Motor neuron (in vitro differentiated cells): ENCODE results near the gene SURF2. TPM values are rescaled to one million over a fixed set of nuclear protein-coding genes. Genes with fewer than 3 reads are reported as not detected.
"Not testable (repeated sequence)": the region's sequence is repeated elsewhere in the genome, so short reads cannot be mapped to it uniquely, and the experiment has no call there.

Experiments used
- ATAC-seq, 8 experiments: fragments of 200-7000 bp; cut with Tn5 transposase; replicated peaks in 6 of 8; 2 replicates each; pipeline ENCODE4 v1.8.0; 2021; ENCODE audit warnings: mild to moderate bottlenecking in 8 of 8, moderate library complexity in 8 of 8
- H3K27ac ChIP-seq, 2 donors: fragments of 250-450 bp; sonication (Bioruptor Pico); 2 replicates each; pipeline ENCODE4 v1.9.0; 2021; ENCODE audit warnings: antibody characterized with exemption in 2 of 2, mild to moderate bottlenecking in 2 of 2, moderate library complexity in 1 of 2
- H3K4me1 ChIP-seq, 2 donors: fragments of 250-450 bp; sonication (Bioruptor Pico); replicated peaks in 1 of 2; 2 replicates each; pipeline ENCODE4 v1.6.1; 2021; ENCODE audit warnings: antibody characterized with exemption in 2 of 2, mild to moderate bottlenecking in 2 of 2, moderate library complexity in 1 of 2
- H3K4me3 ChIP-seq, 5 donors: fragments of 250-450 bp; sonication (Bioruptor Pico); 2 replicates each; pipeline ENCODE4 v1.9.0; 2021; ENCODE audit warnings: antibody characterized with exemption in 5 of 5, mild to moderate bottlenecking in 5 of 5, moderate library complexity in 4 of 5
- WGBS, 10 experiments: fragments of 450-650 bp; shearing (Covaris generic); methylation state at CpG; one replicate each; pipeline ENCODE4 v1.0.0; 2022; 5-methylcytosine and 5-hydroxymethylcytosine counted together
- in situ Hi-C, 9 experiments: fragments of 400-800 bp; cut with MboI; loops; one replicate each; pipeline ENCODE4 v1.15.0; 2021; ENCODE audit warnings: low sequenced_read_pairs in 9 of 9, low pct_unique_long_range_greater_than_20kb in 2 of 9; ENCODE audit not compliant: unreplicated experiment in 9 of 9
- total RNA-seq, 8 experiments: library from RNA; unstranded; fragments of 300-600 nt; gene quantifications; 2 replicates each; pipeline versions ENCODE4 v1.2.3 to v1.2.4, GENCODE V29; 2022

SURF2 gene
- total RNA-seq, 8 experiments from 2014 or later, result 20.3 to 43.4 (median 27.5) TPM

GRCh38 chr9:133329306-133330156, 26.8 kb upstream of the SURF2 start:
- H3K4me3 ChIP-seq, ATAC-seq, H3K4me1 ChIP-seq, H3K27ac ChIP-seq: not testable (repeated sequence)
- in situ Hi-C loops, result loop anchor here in 4 of 9 experiments (10.0 to 25.0 kb wide), 2 partner anchors 142 to 145 kb away; no protein-coding TSS in a partner anchor
- WGBS, 10 experiments, result 80 to 93% (median 88%) methylated on average over 2 to 12 of the region's 21 CpGs

- Histone ChIP-seq H3K4me1 (peaks cover 6 to 7% of the 10 kb centered on the region in 2 donors), H3K4me3 (no peak overlapping the region), H3K27ac (no peak overlapping the region)
- WGBS, 10 experiments, result 71 to 93% (median 83%) methylated on average over 2 to 15 of the region's 19 CpGs; no CpG with 5 or more reads in 4 of the 10 experiments
- no peak for ATAC-seq
- in situ Hi-C loops, result loop anchor here in 2 of 9 experiments (25.0 kb wide), 1 partner anchor 144 kb away; no protein-coding TSS in a partner anchor
Observed at GRCh38 chr9:133331221-133331620, 25.1 kb upstream of the SURF2 start.

- in situ Hi-C loops, result loop anchor here in 2 of 9 experiments (25.0 kb wide), 1 partner anchor 145 kb away; no protein-coding TSS in a partner anchor
- H3K4me1 ChIP-seq, result peaks cover 10% of the 10 kb centered on the region in 2 donors
- H3K4me3 ChIP-seq, result no peak overlapping the region
- 94 to 100% (median 97%) methylated on average over 3 to 26 of the region's 57 CpGs; no CpG with 5 or more reads in 4 of the 10 experiments for WGBS, 10 experiments
- ATAC-seq, result no peak
- no peak overlapping the region for H3K27ac ChIP-seq
Observed at GRCh38 chr9:133331641-133332380, 24.5 kb upstream of the SURF2 start.

GRCh38 chr9:133332381-133332730, 24.0 kb upstream of the SURF2 start:
- in situ Hi-C loops, result loop anchor here in 2 of 9 experiments (25.0 kb wide), 1 partner anchor 145 kb away; no protein-coding TSS in a partner anchor
- no peak for ATAC-seq
- no peak overlapping the region for H3K4me3 ChIP-seq
- H3K4me1 ChIP-seq, result peaks cover 10 to 12% of the 10 kb centered on the region in 2 donors
- 60 to 100% (median 92%) methylated on average over 1 to 6 of the region's 20 CpGs; no CpG with 5 or more reads in 3 of the 10 experiments for WGBS, 10 experiments
- H3K27ac ChIP-seq, result no peak overlapping the region

- in situ Hi-C loops, result loop anchor here in 2 of 9 experiments (25.0 kb wide), 1 partner anchor 146 kb away; no protein-coding TSS in a partner anchor
- ATAC-seq, result no peak
Observed at GRCh38 chr9:133333011-133333410, 23.3 kb upstream of the SURF2 start.

GRCh38 chr9:133333566-133333965, 22.8 kb upstream of the SURF2 start:
- ATAC-seq, result no peak
- no peak overlapping the region for H3K4me3 ChIP-seq
- H3K27ac ChIP-seq, result no peak overlapping the region
- H3K4me1 ChIP-seq, result peaks cover 10 to 12% of the 10 kb centered on the region in 2 donors
- WGBS, 10 experiments, result 100% methylated on average over 2 to 6 of the region's 10 CpGs; no CpG with 5 or more reads in 6 of the 10 experiments
- in situ Hi-C loops, result loop anchor here in 2 of 9 experiments (25.0 kb wide), 1 partner anchor 146 kb away; no protein-coding TSS in a partner anchor

More at GRCh38 chr9:133333011-133333410, 23.3 kb upstream of the SURF2 start:
- peaks cover 10 to 12% of the 10 kb centered on the region in 2 donors for H3K4me1 ChIP-seq
- 94 to 100% (median 99%) methylated on average over 1 to 6 of the region's 11 CpGs; no CpG with 5 or more reads in 2 of the 10 experiments for WGBS, 10 experiments
- H3K27ac ChIP-seq, result no peak overlapping the region
- H3K4me3 ChIP-seq, result no peak overlapping the region

GRCh38 chr9:133334161-133334560, 22.2 kb upstream of the SURF2 start:
- WGBS, 10 experiments, result 73 to 100% (median 100%) methylated on average over 1 to 5 of the region's 6 CpGs; no CpG with 5 or more reads in 4 of the 10 experiments
- Histone ChIP-seq H3K4me1 (peaks cover 10 to 12% of the 10 kb centered on the region in 2 donors), H3K27ac (no peak overlapping the region), H3K4me3 (no peak overlapping the region)
- no peak for ATAC-seq
- in situ Hi-C loops, result loop anchor here in 2 of 9 experiments (25.0 kb wide), 1 partner anchor 147 kb away; no protein-coding TSS in a partner anchor

GRCh38 chr9:133334888-133335287, 21.5 kb upstream of the SURF2 start:
- Histone ChIP-seq H3K4me1 (peaks cover 10 to 12% of the 10 kb centered on the region in 2 donors), H3K4me3 (peak overlapping the region; percentile 67 to 96 (median 84))
- H3K27ac ChIP-seq, ATAC-seq: not testable (repeated sequence)
- in situ Hi-C loops, result loop anchor here in 2 of 9 experiments (25.0 kb wide), 1 partner anchor 148 kb away; no protein-coding TSS in a partner anchor
- 40 to 90% (median 78%) methylated on average over 1 to 11 of the region's 11 CpGs; no CpG with 5 or more reads in 1 of the 10 experiments for WGBS, 10 experiments

GRCh38 chr9:133335924-133336811, 20.2 kb upstream of the SURF2 start, which contains the start of gene SURF6:
Gene SURF6 (minus strand): TSS chr9:133336188. CDS start chr9:133336132, 56 bp downstream.
- in situ Hi-C loops, result loop anchor here in 2 of 9 experiments (25.0 kb wide), 1 partner anchor 149 kb away; no protein-coding TSS in a partner anchor
- peak; percentile 91 to 96 (median 94) for ATAC-seq
- Histone ChIP-seq H3K4me1 (peaks cover 10 to 12% of the 10 kb centered on the region in 2 donors), H3K27ac (peak within 1 kb of the TSS; percentile 66 to 94), H3K4me3 (peak within 1 kb of the TSS; percentile 67 to 96 (median 84))
- WGBS, 10 experiments, result 0 to 100% (median 6%) methylated on average over 2 to 19 of the region's 70 CpGs; no CpG with 5 or more reads in 5 of the 10 experiments

- 65 to 100% (median 93%) methylated on average over 1 to 5 of the region's 5 CpGs; no CpG with 5 or more reads in 2 of the 10 experiments for WGBS, 10 experiments
- peaks cover 8 to 10% of the 10 kb centered on the region in 2 donors for H3K4me1 ChIP-seq
- in situ Hi-C loops, result loop anchor here in 2 of 9 experiments (25.0 kb wide), 1 partner anchor 152 kb away; no protein-coding TSS in a partner anchor
- ATAC-seq, result no peak
- no peak overlapping the region for H3K4me3 ChIP-seq
- H3K27ac ChIP-seq, result no peak overlapping the region
Observed at GRCh38 chr9:133339641-133340040, 16.7 kb upstream of the SURF2 start.

- H3K27ac ChIP-seq, result no peak overlapping the region
- WGBS, 10 experiments, result 83 to 100% (median 100%) methylated on average over 1 of the region's 3 CpGs; no CpG with 5 or more reads in 4 of the 10 experiments
- no peak overlapping the region for H3K4me3 ChIP-seq
- H3K4me1 ChIP-seq, result peaks cover 3 to 5% of the 10 kb centered on the region in 2 donors
- in situ Hi-C loops, result loop anchor here in 2 of 9 experiments (25.0 kb wide), 1 partner anchor 153 kb away; no protein-coding TSS in a partner anchor
- no peak for ATAC-seq
Observed at GRCh38 chr9:133340256-133340655, 16.1 kb upstream of the SURF2 start.
